SU-DHL-6 (cell line): ENCODE data around the gene GALNT17.

Experiments
- CTCF ChIP-seq: fragments of 200-600 bp; sonication (generic); IDR thresholded peaks from one replicate; pipeline ENCODE4 v1.5.1; 2017; ENCODE audit warnings: antibody characterized with exemption, mild to moderate bottlenecking, low read length, moderate library complexity; ENCODE audit not compliant: insufficient read depth, poor library complexity, severe bottlenecking
- EZH2phosphoT487 ChIP-seq: fragments of 200-600 bp; sonication (generic), shearing (Covaris generic); conservative IDR thresholded peaks from 2 replicates; pipeline ENCODE4 v1.6.1; 2018; ENCODE audit warnings: mild to moderate bottlenecking, antibody characterized with exemption, low read length, moderate library complexity, mixed read lengths

GRCh38 chr7:71264005-71264404 is 132.1 kb downstream of the GALNT17 start:
- no peak for TF ChIP-seq CTCF
- no peak for TF ChIP-seq EZH2phosphoT487
